GM21529 (cell line): ENCODE results near the gene HOMER2.

Experiments
- ATAC-seq: cut with Tn5 transposase; IDR thresholded peaks from one replicate; pipeline ENCODE4 v1.9.1; 2021; ENCODE audit not compliant: unreplicated experiment

Gene HOMER2

GRCh38 chr15:82933576-82933975 lies 18.9 kb downstream of the HOMER2 start:
- no peak for ATAC-seq

GRCh38 chr15:82931221-82931620 lies 21.3 kb downstream of the HOMER2 start:
- no peak for ATAC-seq

DNA sequence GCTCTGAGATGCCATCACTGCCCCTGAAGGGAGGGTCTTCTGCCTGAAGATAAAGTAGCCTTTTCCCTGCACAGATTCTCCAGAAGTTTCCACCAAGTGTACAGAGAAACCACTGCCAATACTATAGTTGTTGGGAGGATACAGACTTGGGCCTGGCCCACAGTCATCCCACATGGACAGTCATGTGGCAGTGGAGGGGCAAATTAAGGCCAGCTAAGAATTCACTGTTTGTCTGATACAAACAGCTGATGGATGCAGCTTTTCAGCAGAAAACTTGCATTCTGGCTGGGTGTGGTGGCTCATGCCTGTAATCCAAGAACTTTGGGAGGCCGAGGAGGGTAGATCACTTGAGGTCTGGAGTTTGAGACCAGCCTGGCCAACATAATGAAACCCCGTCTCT lies 22.1 kb downstream of the HOMER2 start:
- no peak for ATAC-seq

DNA sequence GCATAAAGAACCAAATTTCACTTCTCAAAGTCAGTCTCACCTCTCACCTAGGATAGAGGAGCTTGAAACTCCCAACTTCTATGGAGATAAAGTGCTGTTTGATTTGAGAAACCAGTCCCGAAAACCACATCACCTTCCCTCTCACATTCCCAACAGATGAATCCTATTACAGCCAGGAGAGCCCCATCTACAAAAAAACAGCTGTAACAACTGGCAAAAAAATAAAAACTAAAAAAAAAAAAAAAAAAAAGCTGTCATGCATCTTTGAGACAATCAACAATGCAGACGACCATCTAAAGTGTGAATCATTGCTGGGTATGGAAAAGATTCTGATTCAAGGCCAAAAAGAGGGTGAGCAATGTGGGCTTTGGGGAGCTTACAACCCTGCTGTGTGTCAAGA lies 23.8 kb downstream of the HOMER2 start:
- ATAC-seq: no peak

- ATAC-seq: no peak
These were observed 28.8 kb downstream of the HOMER2 start for GRCh38 chr15:82923744-82924143.

DNA sequence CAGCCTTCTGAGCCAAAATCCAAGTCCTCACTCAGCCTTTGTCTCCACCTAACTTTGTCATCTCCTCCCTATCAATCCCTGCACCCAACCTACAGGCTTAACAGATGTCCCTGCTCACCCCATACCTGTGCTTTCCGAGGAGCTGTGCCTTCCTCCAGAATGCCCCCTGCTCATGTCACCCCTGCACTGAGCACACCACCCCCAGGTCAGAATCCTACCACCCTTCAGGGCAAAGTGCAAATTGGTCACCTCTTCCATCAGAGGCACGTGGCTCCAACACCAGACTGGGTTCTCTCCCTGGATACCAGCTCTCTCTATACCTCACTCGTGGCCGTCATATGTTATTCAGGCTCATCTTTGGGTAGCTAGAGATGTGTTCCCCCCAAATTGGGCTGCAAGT lies 29.8 kb downstream of the HOMER2 start:
- no peak for ATAC-seq

DNA sequence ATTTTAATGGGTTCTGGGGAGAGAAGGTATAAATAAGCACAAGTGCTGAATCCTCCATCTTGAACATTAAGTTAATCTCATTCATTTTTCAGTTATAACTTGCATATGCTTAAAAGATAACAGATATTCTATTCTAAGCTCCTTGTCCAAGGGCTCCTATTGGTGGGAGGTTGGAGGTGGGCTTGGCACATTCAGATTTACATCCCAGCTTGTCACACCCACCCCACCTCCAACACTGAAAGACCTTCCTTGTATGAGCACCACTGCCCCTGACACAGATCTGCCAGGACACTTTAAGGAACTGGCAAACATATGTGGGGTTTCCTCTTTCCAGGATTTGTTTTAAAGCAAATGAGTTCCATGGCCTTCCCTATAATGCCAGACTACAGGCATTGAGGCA lies 30.6 kb downstream of the HOMER2 start:
- no peak for ATAC-seq

GRCh38 chr15:82921242-82921641 lies 31.3 kb downstream of the HOMER2 start:
- ATAC-seq: no peak

DNA sequence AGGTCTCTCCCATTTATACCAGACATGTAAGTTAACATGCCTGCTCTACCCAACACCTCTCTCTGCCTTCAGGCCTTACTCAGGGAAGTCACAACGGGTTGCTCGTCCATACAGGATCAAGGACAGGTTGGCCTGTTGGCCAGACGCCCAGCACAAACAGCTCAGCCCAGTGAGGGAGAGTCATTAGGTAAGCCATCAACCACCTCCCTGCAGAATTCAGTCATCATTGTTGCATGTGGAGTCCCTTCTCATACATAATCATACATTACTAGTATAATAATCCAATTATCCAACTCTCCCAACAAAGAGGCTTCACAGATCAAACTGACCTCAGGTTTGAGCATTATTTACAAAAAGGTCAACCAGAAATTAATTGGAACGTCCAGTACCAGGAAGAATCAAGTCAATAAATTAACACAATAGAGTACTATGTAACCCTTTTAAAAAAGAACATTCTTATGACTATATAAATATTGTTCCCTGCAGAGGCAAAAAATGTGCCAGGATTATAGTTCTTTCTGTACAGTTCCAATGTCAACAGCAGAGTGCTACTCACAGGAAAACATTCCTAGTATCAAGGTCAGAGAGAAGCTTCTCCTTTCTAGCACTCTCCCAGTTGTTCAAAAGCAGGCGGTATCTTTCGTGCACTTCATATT lies 33.2 kb downstream of the HOMER2 start:
- no peak for ATAC-seq

- ATAC-seq: no peak
These were observed 33.8 kb downstream of the HOMER2 start for GRCh38 chr15:82918607-82919230.

DNA sequence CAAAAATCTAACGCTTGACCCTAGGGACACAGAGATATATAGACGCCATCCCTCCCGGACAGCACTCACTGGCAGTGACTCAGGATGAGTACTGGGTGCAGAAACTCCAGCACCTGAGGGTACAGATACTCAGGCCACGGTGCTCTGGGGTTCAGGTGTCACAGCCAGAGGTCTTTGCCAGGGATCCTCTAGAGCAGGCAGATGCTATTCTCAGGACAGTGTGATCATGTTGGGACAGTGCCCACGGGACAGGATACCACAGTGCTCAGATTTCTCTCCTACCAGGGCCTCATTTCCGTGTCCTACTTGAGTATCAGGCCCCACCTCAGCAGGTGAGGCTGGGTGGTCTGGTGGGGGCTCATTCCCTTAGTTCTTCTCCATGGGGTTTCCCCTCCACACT lies 34.4 kb downstream of the HOMER2 start:
- no peak for ATAC-seq

- no peak for ATAC-seq
These were observed 35.3 kb downstream of the HOMER2 start for GRCh38 chr15:82917249-82917648.

DNA sequence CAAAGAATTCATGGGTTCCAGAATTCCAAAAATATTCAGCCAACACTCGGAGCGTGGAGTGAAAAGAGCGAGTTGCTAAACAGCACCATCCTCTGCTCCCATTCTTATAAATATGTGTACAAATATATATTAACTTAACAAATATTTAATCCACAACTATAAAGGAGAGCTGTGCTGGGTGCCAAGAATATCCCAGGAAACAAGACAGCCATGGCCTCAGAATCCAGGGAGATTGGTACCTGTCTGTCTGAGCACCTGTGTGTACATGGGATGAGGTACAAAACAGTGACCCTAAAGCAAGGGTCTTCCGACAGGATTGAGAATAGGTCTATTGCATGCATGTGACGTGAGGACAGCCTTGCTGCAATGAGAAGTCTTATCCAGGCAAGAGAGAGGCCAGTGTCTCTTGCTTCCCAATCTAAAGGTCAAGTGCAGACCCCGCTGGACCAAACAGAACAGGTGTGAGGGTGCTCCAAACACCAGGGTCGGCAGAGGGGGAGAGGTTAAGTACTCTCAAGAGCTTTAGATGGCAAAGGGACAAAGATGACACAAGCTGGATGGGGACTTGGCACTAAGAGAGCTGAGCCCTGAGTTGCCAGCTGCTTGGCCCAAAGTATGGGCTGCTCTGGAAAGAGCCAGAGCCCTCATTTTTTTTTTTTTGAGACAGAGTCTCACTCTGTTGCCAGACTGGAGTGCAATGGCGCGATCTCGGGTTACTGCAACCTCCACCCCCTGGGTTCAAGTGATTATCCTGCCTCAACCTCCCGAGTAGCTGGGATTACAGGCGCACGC lies 36.2 kb downstream of the HOMER2 start:
- no peak for ATAC-seq

DNA sequence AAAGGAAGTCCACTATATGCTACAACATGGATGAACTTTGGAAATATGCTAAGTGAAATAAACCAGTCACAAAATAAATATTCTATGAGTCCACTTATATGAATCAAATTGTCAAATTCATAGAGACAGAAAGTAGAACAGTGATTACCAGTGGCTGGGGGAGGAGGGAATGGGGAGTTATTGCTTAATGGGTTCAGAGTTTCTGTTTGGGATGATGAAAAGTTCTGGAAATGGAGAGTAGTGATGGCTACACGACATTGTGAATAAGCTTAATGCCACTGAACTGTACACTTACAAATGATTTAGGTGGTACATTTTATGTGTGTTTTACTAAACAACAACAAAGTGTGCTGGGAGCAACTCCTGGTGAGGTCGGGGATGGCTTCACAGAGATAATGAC lies 38.1 kb downstream of the HOMER2 start:
- no peak for ATAC-seq

- no peak for ATAC-seq
These were observed 41.1 kb downstream of the HOMER2 start for GRCh38 chr15:82911458-82911857.

GRCh38 chr15:82910721-82911120 lies 41.8 kb downstream of the HOMER2 start:
- no peak for ATAC-seq

DNA sequence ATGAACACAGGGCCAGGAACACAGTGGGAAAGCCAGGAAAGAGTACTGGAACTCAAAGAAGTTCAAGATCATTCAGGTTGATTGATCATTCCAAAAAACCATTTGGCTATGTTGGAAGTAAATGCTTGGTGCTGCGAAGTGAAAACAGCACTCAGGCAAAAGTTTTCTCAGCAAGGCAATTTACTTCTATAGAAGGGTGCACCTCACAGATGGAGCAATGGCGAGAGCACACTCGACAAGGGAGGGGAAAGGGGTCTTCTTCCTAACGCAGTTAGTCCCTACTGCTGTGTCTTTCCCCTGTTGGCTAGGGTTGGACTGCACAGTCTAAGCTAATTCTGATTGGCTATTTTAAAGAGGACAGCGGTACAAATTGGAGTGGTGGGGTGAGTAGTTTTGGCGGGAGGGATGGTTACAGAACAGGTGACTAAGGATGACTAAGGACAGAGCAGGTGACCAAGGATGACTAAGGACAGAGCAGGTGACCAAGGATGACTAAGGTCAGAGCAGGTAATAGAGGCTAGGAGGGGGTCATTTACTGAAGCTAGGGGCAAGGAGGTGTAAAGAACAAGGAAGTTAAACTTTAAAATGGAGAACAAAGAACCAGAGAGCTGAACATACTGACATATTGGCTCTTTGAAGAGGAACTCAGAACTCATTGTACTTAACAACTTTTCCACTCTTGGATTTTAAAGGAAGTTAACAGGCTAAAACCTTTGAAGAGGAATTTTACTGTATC lies 43.3 kb downstream of the HOMER2 start:
- no peak for ATAC-seq

DNA sequence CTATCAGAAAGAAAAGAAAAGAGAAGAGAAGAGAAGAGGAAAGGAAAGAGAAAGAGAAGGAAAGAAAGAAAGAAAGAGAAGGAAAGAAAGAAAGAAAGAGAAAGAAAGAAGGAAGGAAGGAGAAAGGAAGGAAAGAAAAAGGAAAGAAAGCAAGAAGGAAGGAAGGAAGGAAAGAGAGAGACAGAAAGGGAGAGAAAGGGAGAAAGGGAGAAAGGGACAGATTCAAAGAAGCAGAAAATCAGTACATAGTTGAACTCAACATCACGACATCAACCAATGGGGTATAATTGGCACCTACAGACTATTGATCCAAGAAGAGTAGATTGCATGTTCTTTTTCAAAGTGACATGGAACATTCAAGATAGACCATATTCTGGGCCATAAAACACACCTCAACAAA lies 45.2 kb downstream of the HOMER2 start:
- no peak for ATAC-seq

DNA sequence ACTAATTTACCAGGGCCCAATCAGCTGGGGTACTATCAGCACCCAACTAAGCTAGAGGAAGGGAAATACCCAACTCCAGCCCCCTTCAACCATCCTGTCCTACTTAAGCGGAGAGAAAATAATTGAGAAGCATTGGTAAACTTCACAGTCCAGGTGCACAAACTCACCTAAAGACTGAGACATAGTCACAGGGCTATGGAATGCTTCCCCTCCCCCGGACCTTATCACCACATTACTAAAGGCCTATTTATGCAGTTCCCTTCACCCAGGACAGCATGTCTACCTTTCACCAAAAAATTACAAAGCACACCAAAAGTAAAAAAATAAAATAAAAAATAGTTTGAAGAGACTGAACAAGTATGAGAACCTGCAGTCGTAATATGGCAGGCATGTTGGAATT lies 47.9 kb downstream of the HOMER2 start:
- no peak for ATAC-seq

DNA sequence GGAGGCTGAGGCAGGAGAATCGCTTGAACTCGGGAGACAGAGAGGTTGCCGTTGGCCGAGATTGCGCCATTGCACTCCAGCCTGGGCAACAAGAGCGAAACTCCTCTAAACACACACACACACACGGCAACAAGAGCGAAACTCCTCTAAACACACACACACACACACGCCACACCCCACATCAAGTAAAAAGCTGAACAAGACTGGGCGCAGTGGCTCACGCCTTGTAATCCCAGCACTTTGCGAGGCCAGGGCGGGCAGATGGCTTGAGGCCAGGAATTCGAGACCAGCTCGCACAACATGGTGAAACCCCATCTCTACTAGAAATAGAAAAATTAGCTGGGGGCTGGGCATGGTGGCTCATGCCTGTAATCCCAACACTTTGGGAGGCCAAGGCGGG lies 49.0 kb downstream of the HOMER2 start:
- ATAC-seq: no peak

- ATAC-seq: no peak
These were observed 51.3 kb downstream of the HOMER2 start for GRCh38 chr15:82901114-82901805.
